PC-3 (cell line): Measurements from ENCODE around the gene PRR36. TPM values are rescaled to one million over a fixed set of nuclear protein-coding genes. Genes with fewer than 3 reads are reported as not detected.

Experiments
- ATAC-seq: fragments of 200-7000 bp; cut with Tn5 transposase; 2 replicates; pipeline ENCODE4 v1.9.1; 2020; ENCODE audit warnings: mild to moderate bottlenecking, moderate library complexity
- BruUV-seq: library from RNA; stranded (reverse); fragments of 400-500 nt; replicated peaks from 2 replicates; lab custom pipeline; 2021; lab: Mats Ljungman, UMichigan
- CTCF ChIA-PET: fragments of 300-600 bp; sonication (Branson Sonifier 250); formaldehyde crosslinking; loops from one replicate; lab custom pipeline; 2022; ENCODE audit warnings: antibody characterized with exemption; lab: Charles Lee
- POLR2A ChIA-PET: fragments of 300-600 bp; sonication (Branson Sonifier 250); formaldehyde crosslinking; loops from one replicate; lab custom pipeline; 2022; ENCODE audit warnings: antibody characterized with exemption; ENCODE audit not compliant: unreplicated experiment; lab: Charles Lee
- DNase-seq: peaks from one replicate; pipeline ENCODE4 v3.0.0-alpha.2; 2015
- H2AFZ ChIP-seq: fragments of 300-600 bp; sonication (generic); 2 replicates; pipeline ENCODE4 v1.6.0; 2016; ENCODE audit warnings: antibody characterized with exemption, low read length
- H3F3A ChIP-seq: fragments of 300-600 bp; sonication (generic); one replicate; pipeline ENCODE4 v1.6.0; 2017; ENCODE audit warnings: antibody characterized with exemption, low read length, control low read depth, mild to moderate bottlenecking; ENCODE audit not compliant: unreplicated experiment
- H3K27ac ChIP-seq: fragments of 300-600 bp; sonication (generic); 2 replicates; pipeline ENCODE4 v1.5.1; 2016; ENCODE audit warnings: mild to moderate bottlenecking, low read length
- H3K27me3 ChIP-seq: fragments of 300-600 bp; sonication (generic); 2 replicates; pipeline ENCODE4 v1.6.1; 2016; ENCODE audit warnings: low read length, mixed read lengths
- H3K36me3 ChIP-seq: fragments of 300-600 bp; sonication (generic); 2 replicates; pipeline ENCODE4 v1.6.1; 2016; ENCODE audit warnings: low read depth, mixed run types, low read length, mixed read lengths
- H3K4me1 ChIP-seq: fragments of 300-600 bp; sonication (generic); 2 replicates; pipeline ENCODE4 v1.5.1; 2016; ENCODE audit warnings: low read length; ENCODE audit not compliant: insufficient read depth
- H3K4me2 ChIP-seq: fragments of 300-600 bp; sonication (generic); 2 replicates; pipeline ENCODE4 v1.6.0; 2016; ENCODE audit warnings: low read length
- H3K4me3 ChIP-seq: fragments of 300-600 bp; sonication (generic); 2 replicates; pipeline ENCODE4 v1.5.1; 2016; ENCODE audit warnings: mild to moderate bottlenecking, low read length, mixed read lengths
- H3K79me2 ChIP-seq: fragments of 300-600 bp; sonication (generic); 2 replicates; pipeline ENCODE4 v1.6.1; 2017; ENCODE audit warnings: low read length, mixed read lengths
- H3K9ac ChIP-seq: fragments of 300-600 bp; sonication (generic); 2 replicates; pipeline ENCODE4 v1.6.0; 2016; ENCODE audit warnings: mild to moderate bottlenecking, low read length
- H3K9me2 ChIP-seq: fragments of 300-600 bp; sonication (generic); replicated peaks from 2 replicates; pipeline ENCODE4 v1.6.1; 2016; ENCODE audit warnings: mixed run types, low read length, mixed read lengths
- H3K9me3 ChIP-seq: fragments of 300-600 bp; sonication (generic); 2 replicates; pipeline ENCODE4 v1.6.1; 2016; ENCODE audit warnings: low read length, mixed read lengths
- H4K20me1 ChIP-seq: fragments of 300-600 bp; sonication (generic); 2 replicates; pipeline ENCODE4 v1.6.1; 2016; ENCODE audit warnings: low read length, mixed read lengths
- CTCF ChIP-seq: fragments of 300-600 bp; sonication (generic); conservative IDR thresholded peaks from 2 replicates; pipeline ENCODE4 v1.5.1; 2017; ENCODE audit warnings: antibody characterized with exemption, low read depth, mild to moderate bottlenecking, low read length
- EZH2 ChIP-seq: fragments of 300-600 bp; sonication (generic); IDR thresholded peaks from one replicate; pipeline ENCODE4 v1.6.1; 2017; ENCODE audit warnings: antibody characterized with exemption, mild to moderate bottlenecking, low read length; ENCODE audit not compliant: unreplicated experiment
- EZH2phosphoT487 ChIP-seq: fragments of 300-600 bp; sonication (generic); IDR thresholded peaks from 2 replicates; pipeline ENCODE4 v1.6.1; 2018; ENCODE audit warnings: mild to moderate bottlenecking, antibody characterized with exemption, low read length, borderline replicate concordance
- intact Hi-C: fragments of 100-400 bp; cut with micrococcal nuclease; formaldehyde crosslinking; loops from 2 replicates; pipeline ENCODE4 v1.9.0; 2023
- total RNA-seq: library from RNA; depleted of rRNA; stranded (reverse); fragments of >200 nt; gene quantifications from 2 replicates; pipeline ENCODE4 v1.2.3, GENCODE V29; 2014

Gene PRR36
- total RNA-seq, 1 experiment from 2014 or later, result 2.5 TPM

DNA sequence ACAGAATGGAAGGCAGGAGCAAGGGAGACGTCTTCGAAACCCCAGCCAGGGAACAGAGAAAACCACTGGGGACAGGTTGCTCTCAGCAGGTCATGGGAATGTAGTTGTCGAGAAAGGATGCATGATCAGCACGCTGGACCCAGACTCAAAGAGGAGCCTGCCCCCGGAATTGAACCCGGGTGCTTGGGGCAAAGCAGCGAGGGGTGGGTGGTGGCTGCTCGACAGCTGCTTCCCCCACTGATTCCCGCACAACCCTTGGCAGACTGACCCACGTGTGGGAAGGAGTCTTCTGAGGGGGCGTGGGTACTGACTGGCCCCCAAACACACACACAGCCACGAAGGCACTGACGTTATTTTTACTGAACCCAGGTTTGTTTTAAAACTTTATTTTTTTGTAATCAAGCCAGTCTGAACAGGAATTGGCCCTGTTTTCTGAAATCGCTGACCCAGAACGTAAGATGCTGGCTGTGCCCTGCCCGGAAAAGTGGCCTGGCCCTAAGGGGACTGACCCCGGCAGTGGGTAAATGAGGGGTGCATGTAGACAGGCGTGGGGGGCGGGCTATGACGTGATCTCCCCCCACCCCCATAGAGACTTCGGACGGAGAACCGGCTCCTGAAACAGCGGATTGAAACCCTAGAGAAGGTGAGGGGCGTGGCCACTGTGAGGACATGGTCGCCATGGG is 18.6 kb downstream of the PRR36 start:
- no peak overlapping the region for H3K27ac ChIP-seq
- no peak overlapping the region for H2AFZ ChIP-seq
- CTCF ChIA-PET, result no interaction called here
- BruUV-seq, result no TSS peak
- no peak overlapping the region for H3K9ac ChIP-seq
- no peaks in the 10 kb centered on the region for H3K79me2 ChIP-seq
- H3K9me3 ChIP-seq, result no peaks in the 10 kb centered on the region
- no peak overlapping the region for H3K4me3 ChIP-seq
- H4K20me1 ChIP-seq, result no peaks in the 10 kb centered on the region
- H3K27me3 ChIP-seq, result no peaks in the 10 kb centered on the region
- no peak for ATAC-seq
- no peaks in the 10 kb centered on the region for H3K9me2 ChIP-seq
- no peaks in the 10 kb centered on the region for H3K36me3 ChIP-seq
- no peak overlapping the region for H3K4me2 ChIP-seq
- no peaks in the 10 kb centered on the region for H3F3A ChIP-seq
- H3K4me1 ChIP-seq, result peaks cover 4% of the 10 kb centered on the region
- no peak for TF ChIP-seq EZH2phosphoT487
- TF ChIP-seq EZH2, result no peak
- no peak for TF ChIP-seq CTCF
- POLR2A ChIA-PET, result no interaction called here
- intact Hi-C loops, result no loop called here
- no peak for DNase-seq

DNA sequence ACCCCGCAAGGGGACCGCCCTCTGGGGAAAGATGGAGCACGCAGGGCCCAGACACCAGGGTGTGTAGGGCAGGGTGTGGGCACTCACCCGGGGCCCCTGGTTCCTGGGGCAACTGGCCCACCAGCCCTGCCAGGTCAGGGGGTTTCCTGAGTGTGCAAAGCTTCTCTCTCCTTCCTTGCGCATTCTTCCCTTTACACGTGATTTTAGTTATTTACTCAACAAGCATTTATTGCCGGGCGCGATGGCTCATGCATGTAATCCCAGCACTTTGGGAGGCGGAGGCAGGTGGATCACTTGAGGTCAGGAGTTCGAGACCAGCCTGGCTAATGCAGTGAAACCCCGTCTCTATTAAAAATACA is 20.4 kb downstream of the PRR36 start:
- Histone ChIP-seq H3K9ac (no peak overlapping the region), H3K27ac (no peak overlapping the region), H3K4me3 (no peak overlapping the region), H3K9me3 (no peaks in the 10 kb centered on the region), H2AFZ (0 out of 2 replicates have a peak overlapping the region, but pooled peaks have one; percentile 41), H3K27me3 (no peaks in the 10 kb centered on the region), H4K20me1 (no peaks in the 10 kb centered on the region), H3K36me3 (no peaks in the 10 kb centered on the region), H3F3A (no peaks in the 10 kb centered on the region), H3K79me2 (no peaks in the 10 kb centered on the region), H3K4me2 (peak overlapping the region; percentile 69), H3K4me1 (peaks cover 4% of the 10 kb centered on the region), H3K9me2 (no peaks in the 10 kb centered on the region)
- ATAC-seq (no peak), DNase-seq (no peak)
- ChIA-PET POLR2A (no interaction called here), CTCF (interaction anchor here (0.6 to 1.0 kb wide), 2 partner anchors 16 to 66 kb away, joined by 3 to 4 read pairs; partner anchors contain the start of gene SNAPC2)
- TF ChIP-seq EZH2 (no peak), CTCF (no peak), EZH2phosphoT487 (no peak)
- no TSS peak for BruUV-seq
- intact Hi-C loops, result loop anchor here (1.0 to 5.0 kb wide), 2 partner anchors 50 to 74 kb away; partner anchors contain the start of genes CTXN1 and MAP2K7
